Transverse colon (tissue), 4 donors: ENCODE measurements around the gene NHLRC1. TPM values are rescaled to one million over a fixed set of nuclear protein-coding genes. Genes with fewer than 3 reads are reported as not detected.

ENCODE experiments used
- DNase-seq: peaks from one replicate; pipeline ENCODE4 v3.0.0-alpha.2; 2019
- H3K27ac ChIP-seq, 4 donors: fragments of 200-600 bp; sonication (generic); 2 replicates each; pipeline ENCODE4 v1.5.1; 2016 to 2018; ENCODE audit warnings: inconsistent platforms in 4 of 4
- H3K27me3 ChIP-seq: fragments of 200-600 bp; sonication (generic); 2 replicates; pipeline ENCODE4 v1.5.1; 2017; ENCODE audit warnings: inconsistent platforms
- H3K36me3 ChIP-seq, 4 donors: fragments of 200-600 bp; sonication (generic); 2 replicates each; pipeline ENCODE4 v1.5.1; 2017 to 2019; ENCODE audit warnings: inconsistent platforms in 4 of 4
- H3K4me1 ChIP-seq, 4 donors: fragments of 200-600 bp; sonication (generic); 2 replicates each; pipeline ENCODE4 v1.5.1; 2017 to 2020; ENCODE audit warnings: inconsistent platforms in 4 of 4
- H3K4me3 ChIP-seq, 4 donors: fragments of 200-600 bp; sonication (generic); 1 replicate in 1 of 4; 2 replicates in 3 of 4; pipeline versions ENCODE4 v1.5.1 to v1.6.1; 2017 to 2019; ENCODE audit warnings: inconsistent platforms in 4 of 4
- H3K9me3 ChIP-seq, 2 donors: fragments of 200-600 bp; sonication (generic); 2 replicates each; pipeline ENCODE4 v1.5.1; 2017 to 2019; ENCODE audit warnings: inconsistent platforms in 2 of 2
- CTCF ChIP-seq, 5 experiments: fragments of 200-600 bp in 3 of 5; fragments of 450-650 bp in 2 of 5; sonication (generic) in 3 of 5; IDR thresholded peaks; 1 replicate in 2 of 5; 2 replicates in 3 of 5; pipeline ENCODE4 v1.5.1; 2016 to 2017; ENCODE audit warnings: antibody characterized with exemption in 5 of 5, inconsistent platforms in 3 of 5, mild to moderate bottlenecking in 2 of 5, moderate library complexity in 1 of 5
- EP300 ChIP-seq: sonication (generic); formaldehyde crosslinking; IDR thresholded peaks from one replicate; pipeline ENCODE4 v1.6.1; 2017; ENCODE audit warnings: antibody characterized with exemption, low read depth
- POLR2A ChIP-seq: fragments of 450-650 bp; IDR thresholded peaks from one replicate; pipeline ENCODE4 v1.6.1; 2016; ENCODE audit warnings: antibody characterized with exemption, mild to moderate bottlenecking, moderate library complexity
- POLR2AphosphoS5 ChIP-seq, 3 donors: sonication (generic); formaldehyde crosslinking; IDR thresholded peaks; one replicate each; pipeline ENCODE4 v1.6.1; 2016; ENCODE audit warnings: antibody characterized with exemption in 3 of 3
- WGBS, 2 donors: methylation state at CpG; one replicate each; pipeline ENCODE4 v1.1.5; 2018; ENCODE audit warnings: low coverage in 1 of 2; 5-methylcytosine and 5-hydroxymethylcytosine counted together
- in situ Hi-C, 4 donors: fragments of 200-750 bp; cut with MboI; loops; one replicate each; pipeline versions ENCODE4 v1.15.0 to v1.15.1; 2017; ENCODE audit warnings: low sequenced_read_pairs in 3 of 4, low pct_ligation_motif_present in 1 of 4, low pct_unique_long_range_greater_than_20kb in 1 of 4
- intact Hi-C: fragments of 100-400 bp; cut with DNase I; formaldehyde crosslinking; loops from one replicate; pipeline ENCODE4 v1.15.1; 2023; ENCODE audit warnings: low total_unique reads
- total RNA-seq, 4 donors: library from RNA; depleted of rRNA; stranded (reverse); fragments of >200 nt; gene quantifications; one replicate each; pipeline ENCODE4 v1.1.0, GENCODE V29; 2016

The NHLRC1 gene
- total RNA-seq, 4 donors from 2014 or later: 1.1 to 2.1 TPM; not detected in 2

GRCh38 chr6:18107061-18107460 lies 15.4 kb downstream of the NHLRC1 start:
- H3K4me3 ChIP-seq: no peak overlapping the region
- no peak overlapping the region for H3K27ac ChIP-seq
- no peaks in the 10 kb centered on the region for H3K36me3 ChIP-seq
- intact Hi-C loops: no loop called here
- H3K4me1 ChIP-seq: no peaks in the 10 kb centered on the region
- DNase-seq: no peak
- 91 to 100% methylated on average over 1 of the region's 1 CpG for WGBS, 2 donors
- TF ChIP-seq POLR2A (no peak), POLR2AphosphoS5 (IDR thresholded peaks at IDR 0.05) (no peak), EP300 (no peak), CTCF (IDR thresholded peaks at IDR 0.05) (no peak)
- H3K27me3 ChIP-seq: no peaks in the 10 kb centered on the region
- in situ Hi-C loops: loop anchor here (25.0 kb wide), 3 partner anchors 120 to 520 kb away; partner anchors contain the start of gene KIF13A (in 1 of the 4)
- peaks cover 0 to 3% of the 10 kb centered on the region in 2 donors for H3K9me3 ChIP-seq

GRCh38 chr6:18102783-18103509 lies 19.5 kb downstream of the NHLRC1 start:
- in situ Hi-C loops: loop anchor here (25.0 kb wide), 3 partner anchors 116 to 516 kb away; partner anchors contain the start of gene KIF13A (in 1 of the 4)
- no peak for TF ChIP-seq EP300
- TF ChIP-seq CTCF (IDR thresholded peaks at IDR 0.05): no peak
- TF ChIP-seq POLR2A: no peak
- TF ChIP-seq POLR2AphosphoS5 (IDR thresholded peaks at IDR 0.05): no peak

GRCh38 chr6:18101873-18102272 lies 20.6 kb downstream of the NHLRC1 start:
- no peaks in the 10 kb centered on the region for H3K4me1 ChIP-seq
- intact Hi-C loops: no loop called here
- H3K36me3 ChIP-seq: no peaks in the 10 kb centered on the region
- H3K4me3 ChIP-seq: no peak overlapping the region
- DNase-seq: no peak
- no peak for TF ChIP-seq POLR2AphosphoS5 (IDR thresholded peaks at IDR 0.05)
- no peak for TF ChIP-seq EP300
- TF ChIP-seq POLR2A: no peak
- no peak for TF ChIP-seq CTCF (IDR thresholded peaks at IDR 0.05)
- WGBS, 2 donors: 95% methylated on average over 2 of the region's 2 CpGs; no CpG with 5 or more reads in 1 of the 2 donors
- no peak overlapping the region for H3K27ac ChIP-seq
- no peaks in the 10 kb centered on the region for H3K27me3 ChIP-seq
- peaks cover 0 to 3% of the 10 kb centered on the region in 2 donors for H3K9me3 ChIP-seq
- in situ Hi-C loops: loop anchor here (25.0 kb wide), 3 partner anchors 115 to 515 kb away; partner anchors contain the start of gene KIF13A (in 1 of the 4)

More at GRCh38 chr6:18102783-18103509, 19.5 kb downstream of the NHLRC1 start:
- no peak overlapping the region for H3K27ac ChIP-seq
- H3K4me3 ChIP-seq: no peak overlapping the region
- intact Hi-C loops: no loop called here
- no peak for DNase-seq
- WGBS, 2 donors: 79 to 82% methylated on average over 1 to 6 of the region's 6 CpGs
- peaks cover 0 to 3% of the 10 kb centered on the region in 2 donors for H3K9me3 ChIP-seq
- no peaks in the 10 kb centered on the region for H3K4me1 ChIP-seq
- H3K27me3 ChIP-seq: no peaks in the 10 kb centered on the region
- no peaks in the 10 kb centered on the region for H3K36me3 ChIP-seq

GRCh38 chr6:18101271-18101670 lies 21.2 kb downstream of the NHLRC1 start:
- no peak for TF ChIP-seq POLR2AphosphoS5 (IDR thresholded peaks at IDR 0.05)
- no peak for TF ChIP-seq POLR2A
- no peak for TF ChIP-seq EP300
- Histone ChIP-seq H3K4me3 (no peak overlapping the region), H3K9me3 (no peaks in the 10 kb centered on the region), H3K4me1 (no peaks in the 10 kb centered on the region), H3K27me3 (no peaks in the 10 kb centered on the region), H3K36me3 (no peaks in the 10 kb centered on the region), H3K27ac (no peak overlapping the region)
- 81 to 89% methylated on average over 1 of the region's 1 CpG for WGBS, 2 donors
- intact Hi-C loops: no loop called here
- in situ Hi-C loops: loop anchor here (25.0 kb wide), 3 partner anchors 114 to 514 kb away; partner anchors contain the start of gene KIF13A (in 1 of the 4)
- DNase-seq: no peak
